Transverse colon (tissue), 4 donors: ENCODE measurements around the gene ZNF101. TPM values are rescaled to one million over a fixed set of nuclear protein-coding genes. Genes with fewer than 3 reads are reported as not detected.
"Not testable (repeated sequence)": the region's sequence is repeated elsewhere in the genome, so short reads cannot be mapped to it uniquely, and the experiment has no call there.

ENCODE experiments used
- DNase-seq: peaks from one replicate; pipeline ENCODE4 v3.0.0-alpha.2; 2019
- H3K27ac ChIP-seq, 4 donors: fragments of 200-600 bp; sonication (generic); 2 replicates each; pipeline ENCODE4 v1.5.1; 2016 to 2018; ENCODE audit warnings: inconsistent platforms in 4 of 4
- H3K27me3 ChIP-seq: fragments of 200-600 bp; sonication (generic); 2 replicates; pipeline ENCODE4 v1.5.1; 2017; ENCODE audit warnings: inconsistent platforms
- H3K36me3 ChIP-seq, 4 donors: fragments of 200-600 bp; sonication (generic); 2 replicates each; pipeline ENCODE4 v1.5.1; 2017 to 2019; ENCODE audit warnings: inconsistent platforms in 4 of 4
- H3K4me1 ChIP-seq, 4 donors: fragments of 200-600 bp; sonication (generic); 2 replicates each; pipeline ENCODE4 v1.5.1; 2017 to 2020; ENCODE audit warnings: inconsistent platforms in 4 of 4
- H3K4me3 ChIP-seq, 4 donors: fragments of 200-600 bp; sonication (generic); 1 replicate in 1 of 4; 2 replicates in 3 of 4; pipeline versions ENCODE4 v1.5.1 to v1.6.1; 2017 to 2019; ENCODE audit warnings: inconsistent platforms in 4 of 4
- H3K9me3 ChIP-seq, 2 donors: fragments of 200-600 bp; sonication (generic); 2 replicates each; pipeline ENCODE4 v1.5.1; 2017 to 2019; ENCODE audit warnings: inconsistent platforms in 2 of 2
- EP300 ChIP-seq: sonication (generic); formaldehyde crosslinking; IDR thresholded peaks from one replicate; pipeline ENCODE4 v1.6.1; 2017; ENCODE audit warnings: antibody characterized with exemption, low read depth
- POLR2A ChIP-seq: fragments of 450-650 bp; IDR thresholded peaks from one replicate; pipeline ENCODE4 v1.6.1; 2016; ENCODE audit warnings: antibody characterized with exemption, mild to moderate bottlenecking, moderate library complexity
- POLR2AphosphoS5 ChIP-seq, 3 donors: sonication (generic); formaldehyde crosslinking; IDR thresholded peaks; one replicate each; pipeline ENCODE4 v1.6.1; 2016; ENCODE audit warnings: antibody characterized with exemption in 3 of 3
- WGBS, 2 donors: methylation state at CpG; one replicate each; pipeline ENCODE4 v1.1.5; 2018; ENCODE audit warnings: low coverage in 1 of 2; 5-methylcytosine and 5-hydroxymethylcytosine counted together
- in situ Hi-C, 4 donors: fragments of 200-750 bp; cut with MboI; loops; one replicate each; pipeline versions ENCODE4 v1.15.0 to v1.15.1; 2017; ENCODE audit warnings: low sequenced_read_pairs in 3 of 4, low pct_ligation_motif_present in 1 of 4, low pct_unique_long_range_greater_than_20kb in 1 of 4
- intact Hi-C: fragments of 100-400 bp; cut with DNase I; formaldehyde crosslinking; loops from one replicate; pipeline ENCODE4 v1.15.1; 2023; ENCODE audit warnings: low total_unique reads
- total RNA-seq, 4 donors: library from RNA; depleted of rRNA; stranded (reverse); fragments of >200 nt; gene quantifications; one replicate each; pipeline ENCODE4 v1.1.0, GENCODE V29; 2016
- TF ChIP-seq, protein P1 (sequence below), 5 experiments: fragments of 200-600 bp in 3 of 5; fragments of 450-650 bp in 2 of 5; sonication (generic) in 3 of 5; IDR thresholded peaks; 1 replicate in 2 of 5; 2 replicates in 3 of 5; pipeline ENCODE4 v1.5.1; 2016 to 2017; ENCODE audit warnings: antibody characterized with exemption in 5 of 5, inconsistent platforms in 3 of 5, mild to moderate bottlenecking in 2 of 5, moderate library complexity in 1 of 5

The ZNF101 gene
- total RNA-seq, 4 donors from 2014 or later = 6.8 to 16.8 (median 11.1) TPM

DNA sequence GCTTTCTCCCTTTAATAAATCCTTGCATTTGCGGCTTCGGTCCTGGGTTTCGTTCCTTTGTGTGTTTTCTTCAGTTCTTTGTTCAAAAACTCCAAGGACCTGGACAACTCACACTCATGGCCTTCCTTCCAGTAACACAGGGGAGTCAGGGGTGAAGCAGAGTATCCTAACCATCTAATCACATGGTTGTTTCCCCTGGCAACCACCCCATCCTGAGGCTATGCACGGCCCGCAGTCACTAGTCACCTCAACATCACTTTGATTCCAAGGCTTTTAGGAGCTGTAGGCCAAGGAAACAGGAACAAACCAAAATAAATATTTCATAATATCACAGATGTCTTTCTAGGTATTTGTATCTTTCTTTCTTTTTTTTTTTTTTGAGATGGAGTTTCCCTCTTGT, 28.9 kb downstream of the ZNF101 start:
- in situ Hi-C loops = no loop called here
- DNase-seq = no peak
- Histone ChIP-seq H3K9me3 (peaks cover 6 to 22% of the 10 kb centered on the region in 2 donors), H3K4me1 (no peaks in the 10 kb centered on the region), H3K27ac (no peak overlapping the region), H3K27me3 (no peaks in the 10 kb centered on the region), H3K4me3 (no peak overlapping the region), H3K36me3 (peaks cover 0 to under 1% (median 0%) of the 10 kb centered on the region in 4 donors)
- TF ChIP-seq EP300 = no peak
- no peak for TF ChIP-seq POLR2A
- no peak for TF ChIP-seq POLR2AphosphoS5 (IDR thresholded peaks at IDR 0.05)
- TF ChIP-seq, protein P1, sequence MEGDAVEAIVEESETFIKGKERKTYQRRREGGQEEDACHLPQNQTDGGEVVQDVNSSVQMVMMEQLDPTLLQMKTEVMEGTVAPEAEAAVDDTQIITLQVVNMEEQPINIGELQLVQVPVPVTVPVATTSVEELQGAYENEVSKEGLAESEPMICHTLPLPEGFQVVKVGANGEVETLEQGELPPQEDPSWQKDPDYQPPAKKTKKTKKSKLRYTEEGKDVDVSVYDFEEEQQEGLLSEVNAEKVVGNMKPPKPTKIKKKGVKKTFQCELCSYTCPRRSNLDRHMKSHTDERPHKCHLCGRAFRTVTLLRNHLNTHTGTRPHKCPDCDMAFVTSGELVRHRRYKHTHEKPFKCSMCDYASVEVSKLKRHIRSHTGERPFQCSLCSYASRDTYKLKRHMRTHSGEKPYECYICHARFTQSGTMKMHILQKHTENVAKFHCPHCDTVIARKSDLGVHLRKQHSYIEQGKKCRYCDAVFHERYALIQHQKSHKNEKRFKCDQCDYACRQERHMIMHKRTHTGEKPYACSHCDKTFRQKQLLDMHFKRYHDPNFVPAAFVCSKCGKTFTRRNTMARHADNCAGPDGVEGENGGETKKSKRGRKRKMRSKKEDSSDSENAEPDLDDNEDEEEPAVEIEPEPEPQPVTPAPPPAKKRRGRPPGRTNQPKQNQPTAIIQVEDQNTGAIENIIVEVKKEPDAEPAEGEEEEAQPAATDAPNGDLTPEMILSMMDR (IDR thresholded peaks at IDR 0.05) = no peak
- intact Hi-C loops = no loop called here
- 89 to 94% methylated on average over 3 to 5 of the region's 5 CpGs for WGBS, 2 donors

- 88 to 97% methylated on average over 1 of the region's 1 CpG for WGBS, 2 donors
- H3K4me1 ChIP-seq, DNase-seq, intact Hi-C loops, in situ Hi-C loops, H3K27ac ChIP-seq, H3K4me3 ChIP-seq, H3K27me3 ChIP-seq, H3K36me3 ChIP-seq: not testable (repeated sequence)
- peaks cover 24 to 38% of the 10 kb centered on the region in 2 donors for H3K9me3 ChIP-seq
Observed at GRCh38 chr19:19700493-19700892, 31.9 kb downstream of the ZNF101 start.

- WGBS, 2 donors = 83 to 93% methylated on average over 5 to 6 of the region's 6 CpGs
- Histone ChIP-seq H3K36me3 (peaks cover 0 to 11% (median 3%) of the 10 kb centered on the region in 4 donors), H3K27me3 (no peaks in the 10 kb centered on the region), H3K27ac (no peak overlapping the region), H3K4me1 (no peaks in the 10 kb centered on the region), H3K9me3 (peaks cover 66 to 71% of the 10 kb centered on the region in 2 donors), H3K4me3 (no peak overlapping the region)
- intact Hi-C loops (no loop called here), in situ Hi-C loops (no loop called here)
- DNase-seq = no peak
- TF ChIP-seq EP300 (no peak), POLR2AphosphoS5 (IDR thresholded peaks at IDR 0.05) (no peak), POLR2A (no peak)
- TF ChIP-seq, protein P1 (IDR thresholded peaks at IDR 0.05) = no peak
Observed at GRCh38 chr19:19704836-19705235, 36.2 kb downstream of the ZNF101 start.

DNA sequence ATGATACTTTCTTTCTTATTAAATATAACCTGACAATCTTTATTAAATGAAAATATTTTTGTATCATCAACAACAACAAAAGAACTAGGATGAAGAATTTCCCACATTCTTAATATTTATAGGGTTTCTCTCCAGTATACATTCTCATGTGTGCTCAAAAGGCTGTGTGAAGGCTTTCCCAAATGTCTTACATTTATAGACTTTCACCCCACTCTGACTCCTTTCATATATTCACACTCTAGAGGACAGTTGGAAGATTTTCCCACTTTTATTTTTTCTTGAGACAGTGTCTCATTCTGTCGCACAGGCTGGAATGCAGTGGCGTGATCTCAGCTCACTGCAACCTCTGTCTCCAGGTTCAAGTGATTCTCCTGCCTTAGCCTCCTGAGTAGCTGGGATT, 41.9 kb downstream of the ZNF101 start:
- no peak overlapping the region for H3K27ac ChIP-seq
- DNase-seq = no peak
- no peaks in the 10 kb centered on the region for H3K27me3 ChIP-seq
- peaks cover 0 to 62% (median 30%) of the 10 kb centered on the region in 4 donors for H3K36me3 ChIP-seq
- H3K9me3 ChIP-seq = peaks cover 98 to 99% of the 10 kb centered on the region in 2 donors
- no peak overlapping the region for H3K4me3 ChIP-seq
- WGBS, 2 donors = 100% methylated on average over 2 of the region's 2 CpGs; no CpG with 5 or more reads in 1 of the 2 donors
- in situ Hi-C loops = no loop called here
- H3K4me1 ChIP-seq = no peaks in the 10 kb centered on the region
- TF ChIP-seq EP300 = no peak
- TF ChIP-seq, protein P1 (IDR thresholded peaks at IDR 0.05) = no peak
- intact Hi-C loops = no loop called here

DNA sequence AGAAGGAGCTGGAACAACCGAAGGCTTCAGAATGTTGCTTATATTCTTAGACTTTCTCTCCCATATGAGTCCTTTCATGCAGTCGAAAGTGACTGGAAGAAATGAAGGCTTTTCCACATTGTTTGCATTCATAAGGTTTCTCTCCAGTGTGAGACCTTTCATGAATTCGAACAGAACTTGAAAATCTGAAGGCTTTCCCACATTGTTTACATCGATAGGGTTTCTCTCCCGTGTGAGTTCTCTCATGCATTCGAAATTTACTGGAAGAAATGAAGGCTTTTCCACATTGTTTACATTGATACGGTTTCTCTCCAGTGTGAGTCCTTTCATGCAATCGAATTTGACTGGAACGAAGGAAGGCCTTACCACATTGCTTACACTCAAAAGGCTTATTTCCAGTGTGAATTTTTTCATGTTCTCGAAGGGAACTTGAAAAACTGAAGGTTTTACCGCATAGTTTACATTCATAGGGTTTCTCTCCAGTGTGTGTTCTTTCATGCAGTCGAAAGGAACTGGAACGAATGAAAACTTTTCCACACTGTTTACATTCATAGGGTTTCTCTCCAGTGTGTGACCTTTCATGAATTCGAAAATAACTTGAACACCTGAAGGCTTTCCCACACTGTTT, 42.8 kb downstream of the ZNF101 start:
- Histone ChIP-seq H3K27me3 (no peaks in the 10 kb centered on the region), H3K4me3 (no peak overlapping the region), H3K4me1 (no peaks in the 10 kb centered on the region), H3K27ac (no peak overlapping the region), H3K9me3 (peaks cover 98 to 100% of the 10 kb centered on the region in 2 donors), H3K36me3 (peaks cover 0 to 71% (median 35%) of the 10 kb centered on the region in 4 donors)
- in situ Hi-C loops = no loop called here
- 97% methylated on average over 9 to 14 of the region's 14 CpGs for WGBS, 2 donors
- no peak for DNase-seq
- intact Hi-C loops = no loop called here
- TF ChIP-seq EP300 = no peak
- TF ChIP-seq, protein P1 (IDR thresholded peaks at IDR 0.05) = no peak
- TF ChIP-seq POLR2AphosphoS5 (IDR thresholded peaks at IDR 0.05) = no peak
- TF ChIP-seq POLR2A = no peak
